ENCODE data around the gene MACROD2.

DNA sequence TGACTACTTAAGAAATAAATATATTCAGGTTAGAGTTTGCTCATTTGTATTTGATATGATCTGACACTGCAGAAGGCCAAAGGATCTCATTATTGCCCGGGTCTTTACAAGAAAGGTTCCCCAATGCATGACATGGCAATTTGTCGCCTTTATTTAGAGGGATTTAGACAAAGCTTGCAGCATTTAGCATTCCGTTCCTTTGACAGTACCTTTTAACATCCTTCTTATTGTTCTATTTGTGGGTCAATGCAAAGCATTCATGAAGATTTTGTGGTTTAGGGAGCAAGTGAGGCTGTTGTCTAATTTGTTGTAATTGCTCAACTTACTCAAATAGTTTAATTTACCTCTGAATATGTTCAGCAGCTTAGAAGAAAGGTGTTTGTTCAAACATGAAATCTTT lies 572.9 kb downstream of the MACROD2 start:
- TF ChIP-seq, protein P1, sequence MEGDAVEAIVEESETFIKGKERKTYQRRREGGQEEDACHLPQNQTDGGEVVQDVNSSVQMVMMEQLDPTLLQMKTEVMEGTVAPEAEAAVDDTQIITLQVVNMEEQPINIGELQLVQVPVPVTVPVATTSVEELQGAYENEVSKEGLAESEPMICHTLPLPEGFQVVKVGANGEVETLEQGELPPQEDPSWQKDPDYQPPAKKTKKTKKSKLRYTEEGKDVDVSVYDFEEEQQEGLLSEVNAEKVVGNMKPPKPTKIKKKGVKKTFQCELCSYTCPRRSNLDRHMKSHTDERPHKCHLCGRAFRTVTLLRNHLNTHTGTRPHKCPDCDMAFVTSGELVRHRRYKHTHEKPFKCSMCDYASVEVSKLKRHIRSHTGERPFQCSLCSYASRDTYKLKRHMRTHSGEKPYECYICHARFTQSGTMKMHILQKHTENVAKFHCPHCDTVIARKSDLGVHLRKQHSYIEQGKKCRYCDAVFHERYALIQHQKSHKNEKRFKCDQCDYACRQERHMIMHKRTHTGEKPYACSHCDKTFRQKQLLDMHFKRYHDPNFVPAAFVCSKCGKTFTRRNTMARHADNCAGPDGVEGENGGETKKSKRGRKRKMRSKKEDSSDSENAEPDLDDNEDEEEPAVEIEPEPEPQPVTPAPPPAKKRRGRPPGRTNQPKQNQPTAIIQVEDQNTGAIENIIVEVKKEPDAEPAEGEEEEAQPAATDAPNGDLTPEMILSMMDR (IDR thresholded peaks at IDR 0.05), result no peak
- TF ChIP-seq EP300 (IDR thresholded peaks at IDR 0.05) (no peak), POLR2A (IDR thresholded peaks at IDR 0.05) (no peak)
